Esophagus muscularis mucosa (tissue), 3 donors: Measurements from ENCODE around the gene TMTC4.

ENCODE experiments used
- POLR2A ChIP-seq: fragments of 450-650 bp; IDR thresholded peaks from one replicate; pipeline ENCODE4 v1.6.1; 2017; ENCODE audit warnings: antibody characterized with exemption, moderate library complexity, mild to moderate bottlenecking, low read depth
- TF ChIP-seq, protein P1 (sequence below), 3 experiments: fragments of 200-600 bp in 2 of 3; fragments of 450-650 bp in 1 of 3; sonication (generic) in 2 of 3; IDR thresholded peaks; one replicate each; pipeline ENCODE4 v1.5.1; 2017 to 2019; ENCODE audit warnings: antibody characterized with exemption in 3 of 3, mild to moderate bottlenecking in 2 of 3, moderate library complexity in 1 of 3

DNA sequence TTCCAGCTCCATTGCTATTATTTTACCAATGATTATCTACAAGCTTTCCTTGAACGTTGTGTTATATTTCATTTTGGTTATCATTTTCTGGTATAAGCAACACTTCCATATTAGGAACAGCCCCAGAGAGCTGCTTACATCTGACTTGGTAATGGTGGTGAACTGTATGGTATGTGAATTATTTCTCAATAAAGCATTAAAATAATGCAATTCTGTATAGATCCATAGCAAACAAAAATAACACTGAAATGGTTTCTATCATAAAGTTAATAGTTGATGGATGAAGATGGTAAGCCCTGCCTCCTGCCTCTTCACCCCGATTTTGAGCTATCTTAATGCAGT lies 113.5 kb downstream of the TMTC4 start:
- TF ChIP-seq, protein P1, sequence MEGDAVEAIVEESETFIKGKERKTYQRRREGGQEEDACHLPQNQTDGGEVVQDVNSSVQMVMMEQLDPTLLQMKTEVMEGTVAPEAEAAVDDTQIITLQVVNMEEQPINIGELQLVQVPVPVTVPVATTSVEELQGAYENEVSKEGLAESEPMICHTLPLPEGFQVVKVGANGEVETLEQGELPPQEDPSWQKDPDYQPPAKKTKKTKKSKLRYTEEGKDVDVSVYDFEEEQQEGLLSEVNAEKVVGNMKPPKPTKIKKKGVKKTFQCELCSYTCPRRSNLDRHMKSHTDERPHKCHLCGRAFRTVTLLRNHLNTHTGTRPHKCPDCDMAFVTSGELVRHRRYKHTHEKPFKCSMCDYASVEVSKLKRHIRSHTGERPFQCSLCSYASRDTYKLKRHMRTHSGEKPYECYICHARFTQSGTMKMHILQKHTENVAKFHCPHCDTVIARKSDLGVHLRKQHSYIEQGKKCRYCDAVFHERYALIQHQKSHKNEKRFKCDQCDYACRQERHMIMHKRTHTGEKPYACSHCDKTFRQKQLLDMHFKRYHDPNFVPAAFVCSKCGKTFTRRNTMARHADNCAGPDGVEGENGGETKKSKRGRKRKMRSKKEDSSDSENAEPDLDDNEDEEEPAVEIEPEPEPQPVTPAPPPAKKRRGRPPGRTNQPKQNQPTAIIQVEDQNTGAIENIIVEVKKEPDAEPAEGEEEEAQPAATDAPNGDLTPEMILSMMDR (IDR thresholded peaks at IDR 0.05), result no peak
- TF ChIP-seq POLR2A, result no peak
